Stimulated activated naive CD8-positive, alpha-beta T cell treated with anti-CD3 and anti-CD28 coated beads, Interleukin-15, Interleukin-2, amounts not matched to agents 100 U/mL and 50 U/mL, for 24 hours (primary cell): Measurements from ENCODE around the gene NXF2B.
"Not testable (repeated sequence)": the region's sequence is repeated elsewhere in the genome, so short reads cannot be mapped to it uniquely, and the experiment has no call there.

Experiments
- ATAC-seq: fragments of 150-1000 bp; cut with Tn5 transposase; one replicate; pipeline ENCODE4 v1.10.0; 2021
- DNase-seq: peaks from one replicate; pipeline ENCODE4 v3.0.0; 2021

The NXF2B gene, protein sequence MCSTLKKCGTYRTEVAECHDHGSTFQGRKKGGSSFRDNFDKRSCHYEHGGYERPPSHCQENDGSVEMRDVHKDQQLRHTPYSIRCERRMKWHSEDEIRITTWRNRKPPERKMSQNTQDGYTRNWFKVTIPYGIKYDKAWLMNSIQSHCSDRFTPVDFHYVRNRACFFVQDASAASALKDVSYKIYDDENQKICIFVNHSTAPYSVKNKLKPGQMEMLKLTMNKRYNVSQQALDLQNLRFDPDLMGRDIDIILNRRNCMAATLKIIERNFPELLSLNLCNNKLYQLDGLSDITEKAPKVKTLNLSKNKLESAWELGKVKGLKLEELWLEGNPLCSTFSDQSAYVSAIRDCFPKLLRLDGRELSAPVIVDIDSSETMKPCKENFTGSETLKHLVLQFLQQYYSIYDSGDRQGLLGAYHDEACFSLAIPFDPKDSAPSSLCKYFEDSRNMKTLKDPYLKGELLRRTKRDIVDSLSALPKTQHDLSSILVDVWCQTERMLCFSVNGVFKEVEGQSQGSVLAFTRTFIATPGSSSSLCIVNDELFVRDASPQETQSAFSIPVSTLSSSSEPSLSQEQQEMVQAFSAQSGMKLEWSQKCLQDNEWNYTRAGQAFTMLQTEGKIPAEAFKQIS

DNA sequence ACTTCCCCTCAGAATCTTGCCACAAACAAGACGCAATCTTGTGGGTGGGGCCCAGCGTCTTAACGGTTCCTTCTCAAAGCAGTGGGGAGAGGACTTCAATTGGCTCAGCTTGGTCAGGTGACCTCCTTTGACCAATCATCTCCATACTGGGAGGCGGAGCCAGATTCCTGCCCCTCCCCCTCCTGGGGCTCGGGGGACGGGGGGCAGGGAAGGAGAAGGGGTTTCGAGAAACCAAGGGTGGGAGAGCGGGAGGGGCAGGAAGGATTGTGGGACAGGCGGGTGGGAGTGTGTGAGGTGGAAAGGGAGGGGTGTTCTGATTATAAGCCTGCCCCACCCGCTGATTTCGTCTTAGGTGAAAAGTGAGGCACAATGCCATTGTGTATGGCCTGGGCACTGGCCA lies at the start of gene NXF2B:
NXF2B (minus strand) TSS at position 101 of the 400 bp plus-strand sequence. CDS start 59,972 bp downstream, outside the sequence.
- DNase-seq, ATAC-seq: not testable (repeated sequence)

DNA sequence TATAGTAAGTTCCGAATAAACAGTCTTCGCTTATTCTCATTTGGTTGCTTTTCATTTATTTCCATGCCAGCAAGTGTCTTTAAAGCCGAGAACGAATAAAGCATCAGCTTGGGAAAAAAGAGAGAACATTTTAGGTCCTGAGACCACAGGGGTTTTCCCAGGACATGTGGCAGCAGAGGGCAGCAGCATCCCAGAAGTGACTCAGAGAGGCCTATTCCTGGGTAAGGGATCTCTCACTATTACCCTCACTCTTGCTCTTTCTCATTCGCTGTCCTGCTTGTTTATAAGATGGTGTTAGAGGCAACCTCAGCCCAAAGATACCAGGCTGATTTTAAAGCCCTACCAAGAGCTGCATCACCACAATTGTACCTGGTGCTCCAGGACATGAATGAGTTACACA lies 39.0 kb upstream of the NXF2B start:
- not testable (repeated sequence) for DNase-seq

DNA sequence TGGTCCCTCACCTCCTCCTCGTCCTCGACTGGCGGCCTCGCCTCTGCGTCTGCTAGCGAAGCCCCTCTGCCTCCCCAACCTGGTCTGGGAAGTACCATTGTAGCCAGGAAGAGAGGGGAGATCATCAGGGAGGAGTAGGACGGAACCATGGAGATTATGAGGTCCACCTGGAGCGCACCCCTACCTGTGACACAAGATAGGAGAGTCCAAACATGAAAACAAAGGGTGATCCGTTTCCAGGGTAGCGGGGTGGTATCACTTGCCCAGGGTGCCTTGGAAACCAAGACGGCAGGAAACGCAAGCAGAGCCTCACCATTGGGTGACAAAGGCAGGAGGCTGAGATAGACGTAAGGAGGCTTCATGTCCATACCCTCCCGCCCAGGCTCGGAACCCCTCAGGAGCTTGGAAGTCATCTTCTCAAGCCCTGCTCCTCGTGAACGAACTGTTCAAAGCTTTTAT lies 32.0 kb upstream of the NXF2B start, which contains the start of gene TCP11X2:
TCP11X2 (minus strand) TSS at position 51 of the 459 bp plus-strand sequence.
- not testable (repeated sequence) for DNase-seq, ATAC-seq

More for the DNA sequence above, 39.0 kb upstream of the NXF2B start:
- not testable (repeated sequence) for ATAC-seq

DNA sequence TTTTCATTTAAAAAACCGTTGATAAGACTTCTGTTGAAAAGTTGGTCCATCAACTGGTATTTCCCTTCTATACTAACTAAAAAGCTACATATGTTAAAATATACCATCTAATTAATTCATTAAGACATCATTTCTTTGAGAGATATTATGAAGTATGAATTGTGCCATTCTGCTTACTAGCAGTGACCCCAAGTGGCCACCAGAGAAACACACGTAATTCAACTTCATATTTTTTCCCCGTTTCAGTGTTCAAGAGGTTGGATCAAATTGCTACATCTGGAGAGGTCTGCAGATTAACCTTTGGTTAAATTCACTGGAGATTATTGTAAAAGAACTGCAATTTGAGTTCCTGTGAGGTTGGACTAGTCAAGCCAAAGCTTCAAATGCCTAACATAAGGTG lies 30.4 kb upstream of the NXF2B start:
- not testable (repeated sequence) for DNase-seq, ATAC-seq

DNA sequence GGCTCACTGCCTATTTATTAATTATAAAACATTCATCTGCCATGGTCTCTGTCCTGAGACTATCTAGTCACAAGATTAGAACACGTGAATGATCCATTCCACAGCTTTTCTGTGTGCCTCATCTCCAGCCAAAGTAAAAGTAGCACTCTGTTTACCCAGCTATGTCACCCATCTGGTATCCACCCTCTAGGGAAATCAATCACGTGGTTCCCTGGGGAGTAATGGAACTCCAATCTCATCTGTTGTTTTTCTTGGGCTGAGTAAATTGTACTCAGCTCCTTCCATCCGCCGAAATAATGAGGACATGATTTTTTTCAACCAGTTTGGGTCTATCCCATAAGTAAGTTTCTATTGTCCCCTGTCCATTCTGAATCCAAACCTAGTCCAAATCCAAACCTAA lies 18.8 kb upstream of the NXF2B start:
- not testable (repeated sequence) for DNase-seq, ATAC-seq

DNA sequence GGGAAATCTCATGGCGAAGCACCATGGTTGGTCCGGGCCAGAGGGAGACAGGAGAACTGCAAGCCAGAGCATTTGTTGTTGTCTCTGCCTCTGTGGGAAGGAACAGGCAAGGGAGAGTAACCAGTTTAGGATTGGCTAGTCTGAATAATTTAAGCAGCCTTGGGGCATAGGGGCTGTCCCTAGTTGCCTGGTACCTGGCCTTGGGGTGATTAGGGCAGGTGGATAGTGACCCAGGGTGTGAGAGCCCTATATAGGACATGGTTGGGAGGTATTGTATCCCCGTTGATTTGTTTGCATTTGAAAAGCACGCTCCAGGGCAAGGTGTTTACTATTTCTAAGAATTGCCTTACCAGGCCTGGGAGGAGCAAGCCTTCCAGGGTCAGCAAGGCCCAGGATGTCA lies 25.3 kb downstream of the NXF2B start:
- not testable (repeated sequence) for ATAC-seq, DNase-seq

DNA sequence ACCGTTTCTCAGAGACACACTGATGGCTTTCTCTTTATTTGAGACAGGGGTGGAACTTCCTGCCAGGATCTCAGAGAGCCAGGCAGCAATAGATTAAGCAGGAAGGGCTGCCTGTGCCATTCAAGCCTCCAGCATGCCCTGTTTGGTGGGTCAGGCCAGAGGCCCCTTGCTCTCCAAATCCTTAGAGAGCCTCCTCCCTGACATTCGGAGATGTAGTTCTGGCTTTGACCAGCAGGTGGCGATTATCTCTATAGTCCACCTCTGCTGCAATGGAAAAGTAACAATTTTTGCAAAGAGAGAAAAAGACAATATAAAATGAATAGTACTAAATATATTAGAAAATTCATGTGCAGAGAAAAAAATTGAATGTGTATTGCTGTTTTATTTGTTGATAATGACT lies 93.9 kb downstream of the NXF2B start:
- DNase-seq (peak; percentile 68), ATAC-seq (no peak)

DNA sequence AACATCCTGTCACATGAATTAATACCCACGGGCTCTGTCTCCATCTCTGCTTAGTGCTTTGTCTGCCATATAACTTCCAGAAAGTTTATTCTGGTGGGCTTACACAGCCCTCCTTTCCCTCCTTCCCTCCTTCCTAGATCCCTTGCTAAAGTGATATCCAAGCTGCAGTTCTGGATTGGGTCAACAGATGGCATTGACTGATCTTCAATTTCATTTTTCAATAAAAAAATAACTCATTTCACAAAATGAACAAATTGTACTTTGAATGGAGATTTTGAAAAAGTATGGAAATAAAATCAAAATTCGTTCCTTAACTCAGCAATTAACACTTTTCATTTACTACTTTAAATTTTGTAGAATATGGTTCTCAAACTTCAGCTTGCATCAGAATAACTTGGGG lies 97.9 kb downstream of the NXF2B start:
- ATAC-seq = no peak
- no peak for DNase-seq

DNA sequence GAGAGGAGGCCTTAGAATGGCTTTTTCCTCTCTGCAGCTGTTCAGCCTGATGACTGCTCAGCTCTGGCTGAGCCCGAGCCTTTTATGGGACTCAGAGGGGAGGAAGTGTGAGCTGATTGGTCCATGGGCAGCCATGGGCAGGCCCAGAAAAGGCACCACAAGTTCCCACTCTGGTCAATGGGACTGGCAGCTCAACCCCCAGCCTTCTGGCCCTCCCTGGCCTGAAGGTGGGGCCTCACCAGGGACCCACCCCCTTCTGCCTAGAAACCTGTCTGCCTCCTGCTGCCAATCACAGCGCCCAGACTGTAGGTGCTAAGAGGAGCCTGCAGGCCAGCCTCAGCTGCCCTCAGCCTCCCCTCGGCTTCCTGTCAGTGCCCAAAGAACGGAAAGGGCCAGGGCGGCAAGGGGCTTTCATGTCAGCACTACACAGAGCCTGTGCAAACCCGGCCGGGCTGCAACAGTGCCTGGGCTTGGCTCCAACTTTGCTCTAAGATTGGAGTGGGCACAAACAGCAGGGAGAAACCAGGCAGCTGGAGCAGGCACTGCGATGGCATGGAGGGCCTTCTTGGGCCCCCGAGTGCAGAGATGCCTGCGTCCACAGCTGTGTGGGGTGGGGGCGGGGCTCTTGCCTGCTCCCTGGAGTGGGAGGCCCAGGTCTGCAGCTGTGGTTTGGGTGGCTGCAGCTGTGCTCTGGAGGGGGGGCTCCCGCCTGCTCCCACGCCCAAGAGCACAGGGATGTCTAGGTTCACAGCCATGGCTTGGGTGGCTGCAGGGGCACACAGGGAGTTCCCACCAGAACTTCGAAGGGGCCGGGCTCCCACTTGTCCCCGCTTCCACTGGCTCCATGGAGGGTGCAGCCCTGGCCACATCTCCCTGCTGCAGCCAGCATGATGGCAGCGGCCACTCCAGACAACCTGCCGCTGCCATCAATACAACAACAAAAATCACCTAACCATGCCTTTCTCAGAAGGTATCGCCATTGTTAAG lies 100.2 kb downstream of the NXF2B start:
- DNase-seq (no peak), ATAC-seq (no peak)

DNA sequence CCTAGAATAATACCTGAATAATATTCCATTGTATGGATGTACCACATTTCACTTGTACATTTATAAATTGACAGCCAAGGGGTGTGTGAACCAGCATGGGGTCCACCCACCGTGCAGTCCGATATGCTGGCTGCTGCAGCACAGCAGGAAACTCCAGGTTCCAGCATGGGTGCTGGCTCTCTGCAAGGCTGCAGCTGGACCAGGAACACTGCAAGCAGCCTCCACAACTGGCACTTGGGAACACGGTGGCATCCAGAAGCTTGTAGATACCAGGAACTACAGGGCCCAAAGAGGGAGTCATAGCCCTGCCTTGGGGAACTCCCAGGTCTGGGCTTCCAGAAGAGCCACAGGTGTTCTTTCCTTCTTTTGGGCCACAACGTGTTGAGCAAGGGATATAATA lies 101.6 kb downstream of the NXF2B start:
- DNase-seq (no peak), ATAC-seq (no peak)
